Esophagus (tissue), 2 donors: ENCODE results near the gene NMRK2. TPM values are rescaled to one million over a fixed set of nuclear protein-coding genes. Genes with fewer than 3 reads are reported as not detected.
"Not testable (repeated sequence)": the region's sequence is repeated elsewhere in the genome, so short reads cannot be mapped to it uniquely, and the experiment has no call there.

Experiments
- H3K27ac ChIP-seq, 2 donors: one replicate each; pipeline ENCODE4 v1.5.1; 2013; ENCODE audit warnings: low read depth in 2 of 2, mild to moderate bottlenecking in 2 of 2, inconsistent platforms in 1 of 2, low read length in 1 of 2, moderate library complexity in 1 of 2
- H3K27me3 ChIP-seq, 2 donors: one replicate each; pipeline ENCODE4 v1.6.1; 2013; ENCODE audit warnings: low read length in 2 of 2, control low read depth in 1 of 2, mild to moderate bottlenecking in 1 of 2; ENCODE audit not compliant: insufficient read depth in 2 of 2, control insufficient read depth in 1 of 2
- H3K36me3 ChIP-seq, 2 donors: one replicate each; pipeline ENCODE4 v1.6.1; 2013; ENCODE audit warnings: low read length in 1 of 2; ENCODE audit not compliant: control insufficient read depth in 2 of 2, insufficient read depth in 2 of 2
- H3K4me1 ChIP-seq, 2 donors: one replicate each; pipeline ENCODE4 v1.6.1; 2013; ENCODE audit warnings: low read length in 1 of 2; ENCODE audit not compliant: control insufficient read depth in 2 of 2, insufficient read depth in 2 of 2
- H3K4me3 ChIP-seq, 2 donors: one replicate each; pipeline ENCODE4 v1.5.1; 2013; ENCODE audit warnings: low read length in 2 of 2, mild to moderate bottlenecking in 2 of 2, low read depth in 1 of 2, moderate library complexity in 1 of 2
- H3K9me3 ChIP-seq, 2 donors: one replicate each; pipeline ENCODE4 v1.6.1; 2013; ENCODE audit warnings: mild to moderate bottlenecking in 2 of 2, low read depth in 1 of 2, low read length in 1 of 2, moderate library complexity in 1 of 2; ENCODE audit not compliant: control insufficient read depth in 2 of 2, insufficient read depth in 1 of 2
- WGBS, 2 donors: extraction: QIAGEN DNeasy Blood & Tissue Kit; methylation state at CpG; one replicate each; pipeline ENCODE4 v1.1.7; 2013; 5-methylcytosine and 5-hydroxymethylcytosine counted together
- polyA plus RNA-seq, 2 donors: library from polyadenylated mRNA; stranded (reverse); fragments of 200-250 nt; gene quantifications; one replicate each; pipeline ENCODE4 v1.2.3, GENCODE V29; 2013
- donor health status: healthy with polysubstance abuse.
- donor health status: Bipolar disorder and iron deficiency.

The NMRK2 gene
- polyA plus RNA-seq, 2 donors: 0.20 to 0.31 TPM

DNA sequence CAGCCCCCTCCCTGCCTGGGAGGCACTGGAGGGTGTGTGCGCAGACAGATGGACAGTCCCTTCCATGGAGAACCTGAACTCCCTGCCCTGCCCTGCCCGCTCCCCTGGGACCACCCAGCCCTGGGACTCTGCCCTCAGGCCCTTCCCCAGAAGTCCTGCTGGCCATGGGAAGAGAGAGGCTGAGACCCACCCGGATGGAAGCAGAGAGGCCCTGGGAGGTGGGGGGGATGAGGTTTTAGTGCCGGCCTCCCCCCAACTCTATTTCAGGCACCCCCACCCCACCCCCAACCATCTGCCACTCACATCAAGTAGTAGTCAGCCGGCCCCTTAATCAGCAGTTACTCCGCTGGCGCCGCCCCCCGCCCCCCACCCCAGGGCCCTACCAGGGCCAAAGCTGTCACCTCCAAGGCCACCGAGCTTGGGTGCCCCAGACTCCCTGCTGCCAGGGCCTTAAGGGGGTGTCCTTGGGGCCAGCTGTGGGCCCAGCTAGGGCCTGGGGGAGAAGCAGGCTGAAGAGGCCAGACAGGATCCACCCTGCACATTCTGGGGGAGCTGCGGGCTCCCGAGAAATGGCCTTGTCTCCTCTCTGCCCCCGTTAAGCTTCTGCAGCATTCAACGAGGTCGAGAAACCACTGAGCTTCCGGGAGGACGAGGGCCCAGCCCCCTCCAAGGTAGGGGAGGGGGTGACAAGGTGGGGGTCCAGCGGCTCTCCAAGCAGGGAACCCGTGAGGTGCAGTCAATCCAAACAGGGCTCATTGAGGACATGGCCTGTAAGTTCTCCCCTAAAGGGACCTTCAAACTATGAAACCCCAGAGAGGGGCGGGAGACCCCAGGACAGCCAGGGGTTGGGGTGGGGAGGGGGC, 17.4 kb downstream of the NMRK2 start:
- WGBS, 2 donors: 53 to 54% methylated on average over 16 to 20 of the region's 20 CpGs
- Histone ChIP-seq H3K27ac (peak overlapping the region in 1 of 2 donors; percentile 8), H3K4me3 (no peak overlapping the region), H3K9me3 (no peaks in the 10 kb centered on the region), H3K27me3 (no peaks in the 10 kb centered on the region), H3K36me3 (no peaks in the 10 kb centered on the region), H3K4me1 (no peaks in the 10 kb centered on the region)

DNA sequence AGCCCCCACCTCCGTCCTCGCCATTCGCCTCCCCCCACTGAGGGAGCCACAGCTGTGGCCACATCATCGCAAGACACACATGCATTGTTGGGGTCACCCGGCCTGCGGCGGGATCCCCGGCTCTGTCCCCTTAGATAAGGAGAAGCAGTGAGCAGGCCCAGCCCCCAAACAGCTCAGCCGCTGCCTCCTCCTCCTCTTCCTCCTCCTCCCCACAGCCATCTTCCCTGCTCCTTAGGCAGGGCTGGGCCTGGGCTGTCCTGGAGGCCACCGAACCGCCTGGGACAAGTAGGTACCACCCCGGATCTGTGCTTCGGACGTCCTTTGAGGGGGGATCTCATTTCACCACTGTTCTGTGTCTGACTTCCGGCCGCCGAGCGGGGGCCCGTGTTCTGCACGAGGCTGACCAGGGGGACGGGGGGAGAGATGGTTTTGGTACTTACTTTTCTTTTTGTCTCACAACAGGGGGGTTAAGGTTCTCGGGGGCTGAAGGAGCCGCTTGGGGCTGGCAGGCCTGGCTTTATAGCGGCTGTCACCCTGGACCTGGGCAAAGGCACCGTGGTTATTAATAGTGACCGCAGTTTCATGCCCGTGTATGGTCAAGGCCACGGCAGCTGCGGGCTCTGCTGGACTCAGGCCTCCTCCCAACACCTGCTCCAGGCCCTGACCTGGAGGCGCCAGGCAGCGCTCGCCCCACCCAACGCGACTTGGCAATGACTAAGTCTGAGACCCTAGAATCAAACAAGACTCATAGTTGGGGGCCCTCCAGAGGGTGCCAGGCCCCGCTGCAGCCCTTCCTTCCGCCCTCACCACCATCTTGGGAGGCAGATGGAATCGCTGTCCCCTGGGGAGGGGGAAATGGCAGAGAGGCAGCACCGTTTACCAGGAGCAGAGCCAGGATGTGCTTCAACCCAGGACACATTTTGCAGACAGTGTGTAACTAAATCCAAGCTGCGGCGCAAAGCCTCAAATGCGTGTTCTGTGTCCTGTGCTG, 18.3 kb downstream of the NMRK2 start:
- H3K9me3 ChIP-seq: no peaks in the 10 kb centered on the region
- H3K36me3 ChIP-seq: no peaks in the 10 kb centered on the region
- H3K27me3 ChIP-seq: no peaks in the 10 kb centered on the region
- peak overlapping the region in 1 of 2 donors; percentile 11 for H3K4me3 ChIP-seq
- no peaks in the 10 kb centered on the region for H3K4me1 ChIP-seq
- peak overlapping the region in 1 of 2 donors; percentile 74 for H3K27ac ChIP-seq
- 34 to 42% methylated on average over 38 to 41 of the region's 41 CpGs for WGBS, 2 donors

DNA sequence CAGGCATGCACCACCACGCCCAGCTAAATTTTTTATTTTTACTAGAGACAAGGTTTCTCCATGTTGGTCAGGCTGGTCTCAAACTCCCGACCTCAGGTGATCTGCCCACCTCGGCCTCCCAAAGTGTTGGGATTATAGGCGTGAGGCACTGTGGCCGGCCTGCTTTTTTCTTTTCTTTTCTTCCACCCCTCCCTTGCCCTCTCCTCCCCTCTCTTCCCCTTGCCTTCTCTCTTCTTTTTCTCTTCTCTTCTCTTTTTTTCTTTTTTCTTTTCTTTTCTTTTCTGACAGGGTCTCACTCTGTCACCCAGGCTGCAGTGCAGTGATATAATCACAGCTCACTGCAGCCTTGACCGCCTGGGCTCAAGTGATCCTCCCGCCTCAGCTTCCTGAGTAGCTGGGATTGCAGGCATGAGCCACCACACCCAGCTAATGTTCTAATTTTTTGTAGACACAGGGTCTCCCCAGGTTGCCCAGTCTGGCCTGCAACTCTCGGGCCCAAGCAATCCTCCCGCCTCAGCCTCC, 19.9 kb downstream of the NMRK2 start:
- 81 to 87% methylated on average over 9 of the region's 9 CpGs for WGBS, 2 donors
- not testable (repeated sequence) for H3K27me3 ChIP-seq, H3K4me1 ChIP-seq, H3K4me3 ChIP-seq, H3K36me3 ChIP-seq, H3K9me3 ChIP-seq
- peak overlapping the region in 1 of 2 donors; percentile 51 for H3K27ac ChIP-seq

DNA sequence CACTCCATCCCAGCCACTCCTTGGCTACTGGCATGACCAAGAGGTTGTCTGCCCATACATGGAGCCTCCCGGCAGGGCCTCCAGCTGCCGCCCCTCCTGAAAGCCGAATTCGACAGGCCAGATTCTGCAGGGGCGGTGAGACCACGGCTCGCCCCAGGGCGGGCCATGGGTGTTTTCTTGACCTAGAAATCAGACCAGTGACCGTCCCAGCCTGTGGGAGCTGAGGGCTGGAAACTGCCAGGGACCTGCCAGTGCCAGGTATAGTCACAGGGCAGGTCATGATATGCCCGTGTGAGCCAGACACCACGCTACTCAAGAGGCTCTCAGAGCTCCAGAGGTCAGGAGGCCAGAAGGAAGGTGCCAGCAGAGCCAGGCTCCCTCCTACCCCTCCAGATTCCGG, 21.2 kb downstream of the NMRK2 start:
- H3K4me3 ChIP-seq: no peak overlapping the region
- no peaks in the 10 kb centered on the region for H3K27me3 ChIP-seq
- peaks cover 7 to 17% of the 10 kb centered on the region in 2 donors for H3K36me3 ChIP-seq
- peaks cover 0 to under 1% of the 10 kb centered on the region in 2 donors for H3K9me3 ChIP-seq
- no peaks in the 10 kb centered on the region for H3K4me1 ChIP-seq
- peak overlapping the region in 1 of 2 donors; percentile 53 for H3K27ac ChIP-seq
- 62 to 78% methylated on average over 12 of the region's 12 CpGs for WGBS, 2 donors

DNA sequence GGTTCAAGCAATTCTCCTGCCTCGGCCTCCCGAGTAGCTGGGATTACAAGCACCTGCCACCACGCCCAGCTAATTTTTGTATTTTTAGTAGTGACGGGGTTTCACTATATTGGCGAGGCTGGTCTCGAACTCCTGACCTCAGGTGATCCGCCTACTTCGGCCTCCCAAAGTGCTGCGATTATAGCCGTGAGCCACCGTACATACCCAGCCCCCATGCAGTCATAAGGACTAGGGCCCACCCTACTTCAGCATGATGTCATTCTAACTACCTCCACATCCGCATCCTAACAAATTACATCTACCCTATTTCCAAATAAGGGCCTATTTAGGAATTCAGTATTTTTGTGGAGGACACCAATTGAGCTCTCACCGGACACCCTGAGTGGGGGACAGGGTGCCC, 22.4 kb downstream of the NMRK2 start:
- H3K9me3 ChIP-seq, H3K4me3 ChIP-seq, H3K4me1 ChIP-seq, H3K27me3 ChIP-seq, H3K27ac ChIP-seq: not testable (repeated sequence)
- 81 to 86% methylated on average over 13 of the region's 13 CpGs for WGBS, 2 donors
- H3K36me3 ChIP-seq: peaks cover 11 to 28% of the 10 kb centered on the region in 2 donors

DNA sequence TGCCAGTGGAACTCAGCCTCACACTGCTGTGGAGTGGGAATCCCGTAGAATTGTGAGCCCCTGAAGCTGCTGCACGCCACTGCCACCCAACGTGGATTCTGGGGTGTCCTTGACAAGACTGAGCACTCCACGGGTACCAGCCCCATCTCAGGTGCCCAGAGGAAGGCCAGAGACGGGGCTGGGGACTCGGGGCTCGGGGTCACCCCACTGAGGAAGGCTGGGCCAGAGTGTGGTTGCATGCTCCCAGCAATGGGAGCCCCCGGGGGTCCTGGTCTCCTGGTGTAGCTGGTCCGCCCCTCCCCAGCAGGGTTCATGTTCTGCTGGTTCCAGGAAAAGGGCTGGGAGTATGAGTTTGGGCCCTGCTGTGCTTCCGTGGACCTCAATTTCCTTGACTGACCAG, 22.8 kb downstream of the NMRK2 start:
- Histone ChIP-seq H3K27ac (no peak overlapping the region), H3K27me3 (no peaks in the 10 kb centered on the region), H3K4me1 (no peaks in the 10 kb centered on the region), H3K36me3 (peaks cover 11 to 30% of the 10 kb centered on the region in 2 donors), H3K9me3 (peaks cover 0 to 3% of the 10 kb centered on the region in 2 donors), H3K4me3 (no peak overlapping the region)
- WGBS, 2 donors: 85 to 86% methylated on average over 7 to 10 of the region's 10 CpGs

DNA sequence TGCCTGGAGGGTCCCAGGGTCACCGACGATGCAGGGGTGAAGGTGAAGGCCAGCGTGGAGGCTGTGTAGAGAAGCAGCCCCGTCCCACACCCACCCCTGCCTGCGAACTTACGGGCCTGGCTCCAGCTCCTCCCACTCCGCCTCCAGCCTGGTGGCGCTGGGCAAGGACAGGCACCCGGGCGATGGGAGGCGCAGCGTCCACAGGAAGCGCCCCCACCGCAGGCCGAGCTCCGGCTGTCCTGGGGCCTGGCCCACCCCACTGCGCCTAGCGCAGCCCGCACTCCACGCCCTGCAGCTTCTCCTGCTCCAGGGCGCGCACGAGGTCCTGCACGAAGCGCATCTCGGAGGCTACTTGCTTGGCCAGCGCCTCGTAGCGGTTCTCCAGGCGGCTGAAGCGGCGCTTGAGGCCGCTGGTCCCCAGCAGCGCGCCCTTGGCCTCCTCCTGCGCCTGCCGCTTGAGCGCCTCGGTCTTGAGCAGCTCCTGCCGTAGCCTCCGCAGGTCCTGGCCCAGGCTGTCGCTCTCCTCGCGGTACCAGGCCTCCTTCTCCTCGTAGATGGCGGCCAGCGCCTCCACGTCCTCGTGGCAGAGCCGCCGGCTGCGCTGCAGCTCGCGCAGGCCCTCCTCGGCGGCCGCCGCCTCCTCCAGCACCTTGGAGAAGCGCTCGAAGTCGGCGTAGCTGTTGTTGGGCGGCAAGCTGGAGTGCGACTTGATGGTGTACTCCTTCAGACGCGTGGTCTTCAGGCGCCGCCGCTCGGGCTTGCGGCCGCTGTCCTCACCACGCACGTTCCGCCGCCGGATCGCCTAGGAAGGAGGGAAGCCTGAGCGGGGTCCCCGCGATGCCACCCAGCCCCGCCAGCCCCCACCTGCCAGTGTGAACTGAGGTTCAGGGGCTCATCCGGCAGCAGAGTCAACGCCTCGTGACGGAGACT, 26.2 kb downstream of the NMRK2 start:
- Histone ChIP-seq H3K4me3 (no peak overlapping the region), H3K4me1 (no peaks in the 10 kb centered on the region), H3K36me3 (peaks cover 14 to 57% of the 10 kb centered on the region in 2 donors), H3K27me3 (no peaks in the 10 kb centered on the region), H3K27ac (no peak overlapping the region), H3K9me3 (peaks cover 0 to 3% of the 10 kb centered on the region in 2 donors)
- 96 to 97% methylated on average over 83 to 86 of the region's 86 CpGs for WGBS, 2 donors

DNA sequence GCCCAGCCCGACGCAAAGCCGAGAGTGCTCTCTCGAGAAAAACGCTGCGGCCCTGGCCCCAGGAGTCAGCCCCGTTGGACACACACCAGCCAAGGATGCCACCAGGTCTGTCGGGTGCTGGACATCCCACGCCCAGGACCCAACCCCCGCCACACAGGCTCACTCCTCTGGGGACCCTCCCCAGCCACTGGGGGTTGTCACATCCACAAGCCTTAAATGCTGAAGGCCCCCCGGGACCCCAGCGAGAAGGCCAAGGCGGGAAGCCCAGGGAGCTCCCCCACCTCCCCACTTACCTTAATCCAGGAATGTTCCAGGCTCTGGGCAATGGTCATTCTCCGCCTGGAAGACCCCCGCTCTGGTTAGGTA, 26.9 kb downstream of the NMRK2 start:
- peaks cover 18 to 63% of the 10 kb centered on the region in 2 donors for H3K36me3 ChIP-seq

More for the DNA sequence above, 26.9 kb downstream of the NMRK2 start:
- Histone ChIP-seq H3K27ac (no peak overlapping the region), H3K27me3 (no peaks in the 10 kb centered on the region), H3K9me3 (peaks cover 0 to 3% of the 10 kb centered on the region in 2 donors), H3K4me1 (no peaks in the 10 kb centered on the region), H3K4me3 (no peak overlapping the region)
- WGBS, 2 donors: 95 to 96% methylated on average over 15 of the region's 15 CpGs
